SU-DHL-6 (cell line): ENCODE measurements around the gene C20orf144.

Experiments
- H2AFZ ChIP-seq: fragments of 200-600 bp; sonication (generic); 2 replicates; pipeline ENCODE4 v1.6.1; 2014; ENCODE audit warnings: low read depth, mild to moderate bottlenecking, moderate library complexity, mixed read lengths, antibody characterized with exemption, low read length; ENCODE audit not compliant: severe bottlenecking
- H3F3A ChIP-seq: fragments of 200-600 bp; shearing (Covaris generic); 2 replicates; pipeline ENCODE4 v1.6.0; 2016; ENCODE audit warnings: antibody characterized with exemption, mild to moderate bottlenecking; ENCODE audit not compliant: insufficient read depth
- H3K27ac ChIP-seq: fragments of 200-600 bp; sonication (generic); 2 replicates; pipeline ENCODE4 v1.5.1; 2016; ENCODE audit warnings: low read depth, mild to moderate bottlenecking, low read length, moderate library complexity, mixed read lengths
- H3K27me3 ChIP-seq: fragments of 200-600 bp; sonication (generic), shearing (Covaris generic); 2 replicates; pipeline ENCODE4 v1.6.0; 2014; ENCODE audit warnings: mild to moderate bottlenecking, low read length
- H3K36me3 ChIP-seq: fragments of 200-600 bp; sonication (generic); 2 replicates; pipeline ENCODE4 v1.6.1; 2014; ENCODE audit warnings: mild to moderate bottlenecking, low read length, mixed read lengths
- H3K4me2 ChIP-seq: fragments of 300-600, 200-600 bp; shearing (Covaris generic), sonication (generic); 2 replicates; pipeline ENCODE4 v1.6.0; 2014; ENCODE audit warnings: low read length, low read depth, mild to moderate bottlenecking; ENCODE audit not compliant: poor library complexity, severe bottlenecking
- H3K4me3 ChIP-seq: fragments of 200-600 bp; sonication (generic); 2 replicates; pipeline ENCODE4 v1.5.1; 2014; ENCODE audit warnings: antibody characterized with exemption, low read length, mild to moderate bottlenecking, mixed read lengths; ENCODE audit not compliant: insufficient read depth, poor library complexity, severe bottlenecking
- H3K79me2 ChIP-seq: fragments of 200-600 bp; sonication (generic); 2 replicates; pipeline ENCODE4 v1.6.1; 2014; ENCODE audit warnings: mild to moderate bottlenecking, low read length, moderate library complexity; ENCODE audit not compliant: insufficient read depth
- H3K9ac ChIP-seq: fragments of 200-600 bp; sonication (generic); 2 replicates; pipeline ENCODE4 v1.7.0; 2014; ENCODE audit warnings: mild to moderate bottlenecking, low read length
- H3K9me2 ChIP-seq: fragments of 200-600 bp; sonication (generic); replicated peaks from 2 replicates; pipeline ENCODE4 v1.6.1; 2014; ENCODE audit warnings: low read length; ENCODE audit not compliant: insufficient read depth
- H3K9me3 ChIP-seq: fragments of 200-600 bp; sonication (generic); 2 replicates; pipeline ENCODE4 v1.6.1; 2014; ENCODE audit warnings: low read length, mixed read lengths; ENCODE audit not compliant: insufficient read depth
- H4K20me1 ChIP-seq: fragments of 200-600 bp; sonication (generic); 2 replicates; pipeline ENCODE4 v1.6.1; 2014; ENCODE audit warnings: low read depth, mild to moderate bottlenecking, antibody characterized with exemption, low read length, moderate library complexity, mixed read lengths
- EZH2phosphoT487 ChIP-seq: fragments of 200-600 bp; sonication (generic), shearing (Covaris generic); conservative IDR thresholded peaks from 2 replicates; pipeline ENCODE4 v1.6.1; 2018; ENCODE audit warnings: mild to moderate bottlenecking, antibody characterized with exemption, low read length, moderate library complexity, mixed read lengths
- TF ChIP-seq, protein P1 (sequence below): fragments of 200-600 bp; sonication (generic); IDR thresholded peaks from one replicate; pipeline ENCODE4 v1.5.1; 2017; ENCODE audit warnings: antibody characterized with exemption, mild to moderate bottlenecking, low read length, moderate library complexity; ENCODE audit not compliant: insufficient read depth, poor library complexity, severe bottlenecking

Gene C20orf144

DNA sequence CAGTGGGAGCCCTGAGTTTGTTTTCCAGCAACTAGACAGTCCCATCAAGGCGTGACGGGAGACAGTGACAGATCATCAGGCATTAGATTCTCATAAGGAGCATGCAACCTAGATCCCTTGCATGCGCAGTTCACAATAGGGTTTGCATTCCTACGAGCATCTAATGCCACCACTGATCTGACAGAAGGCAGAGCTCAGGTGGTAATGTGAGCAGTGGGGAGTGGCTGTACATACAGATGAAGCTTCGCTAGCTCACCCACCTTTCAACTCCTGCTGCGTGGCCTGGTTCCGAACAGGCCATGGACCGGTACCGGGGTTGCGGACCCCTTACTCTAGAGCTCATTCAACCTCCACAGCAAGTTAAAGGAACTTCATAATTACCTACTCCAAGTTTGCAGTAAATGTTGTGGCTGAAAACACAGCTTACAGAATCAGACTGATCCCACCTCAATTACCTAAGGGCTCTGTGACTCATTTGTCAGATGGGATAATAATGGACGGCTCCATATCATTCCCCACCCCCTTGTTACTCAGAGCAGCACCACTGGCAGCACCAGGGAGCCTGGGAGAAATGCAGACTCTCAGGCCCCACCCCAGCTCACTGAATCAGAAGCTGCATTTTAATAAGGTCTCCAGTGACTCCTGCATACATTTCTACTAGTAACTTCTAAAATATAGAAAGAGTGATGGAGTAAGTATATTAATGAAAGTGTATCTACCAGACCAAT is 42.2 kb downstream of the C20orf144 start:
- no peak overlapping the region for H3K4me2 ChIP-seq
- H3K9me3 ChIP-seq = no peaks in the 10 kb centered on the region
- no peaks in the 10 kb centered on the region for H3K36me3 ChIP-seq
- TF ChIP-seq, protein P1, sequence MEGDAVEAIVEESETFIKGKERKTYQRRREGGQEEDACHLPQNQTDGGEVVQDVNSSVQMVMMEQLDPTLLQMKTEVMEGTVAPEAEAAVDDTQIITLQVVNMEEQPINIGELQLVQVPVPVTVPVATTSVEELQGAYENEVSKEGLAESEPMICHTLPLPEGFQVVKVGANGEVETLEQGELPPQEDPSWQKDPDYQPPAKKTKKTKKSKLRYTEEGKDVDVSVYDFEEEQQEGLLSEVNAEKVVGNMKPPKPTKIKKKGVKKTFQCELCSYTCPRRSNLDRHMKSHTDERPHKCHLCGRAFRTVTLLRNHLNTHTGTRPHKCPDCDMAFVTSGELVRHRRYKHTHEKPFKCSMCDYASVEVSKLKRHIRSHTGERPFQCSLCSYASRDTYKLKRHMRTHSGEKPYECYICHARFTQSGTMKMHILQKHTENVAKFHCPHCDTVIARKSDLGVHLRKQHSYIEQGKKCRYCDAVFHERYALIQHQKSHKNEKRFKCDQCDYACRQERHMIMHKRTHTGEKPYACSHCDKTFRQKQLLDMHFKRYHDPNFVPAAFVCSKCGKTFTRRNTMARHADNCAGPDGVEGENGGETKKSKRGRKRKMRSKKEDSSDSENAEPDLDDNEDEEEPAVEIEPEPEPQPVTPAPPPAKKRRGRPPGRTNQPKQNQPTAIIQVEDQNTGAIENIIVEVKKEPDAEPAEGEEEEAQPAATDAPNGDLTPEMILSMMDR = no peak
- TF ChIP-seq EZH2phosphoT487 = no peak
- peaks cover 4% of the 10 kb centered on the region; the same call in 1 of the 2 replicates for H3F3A ChIP-seq
- no peak overlapping the region for H3K9ac ChIP-seq
- no peaks in the 10 kb centered on the region for H3K79me2 ChIP-seq
- H3K9me2 ChIP-seq = no peaks in the 10 kb centered on the region
- H4K20me1 ChIP-seq = no peaks in the 10 kb centered on the region
- H2AFZ ChIP-seq = no peak overlapping the region
- H3K27ac ChIP-seq = no peak overlapping the region
- H3K27me3 ChIP-seq = no peaks in the 10 kb centered on the region
- no peak overlapping the region for H3K4me3 ChIP-seq

DNA sequence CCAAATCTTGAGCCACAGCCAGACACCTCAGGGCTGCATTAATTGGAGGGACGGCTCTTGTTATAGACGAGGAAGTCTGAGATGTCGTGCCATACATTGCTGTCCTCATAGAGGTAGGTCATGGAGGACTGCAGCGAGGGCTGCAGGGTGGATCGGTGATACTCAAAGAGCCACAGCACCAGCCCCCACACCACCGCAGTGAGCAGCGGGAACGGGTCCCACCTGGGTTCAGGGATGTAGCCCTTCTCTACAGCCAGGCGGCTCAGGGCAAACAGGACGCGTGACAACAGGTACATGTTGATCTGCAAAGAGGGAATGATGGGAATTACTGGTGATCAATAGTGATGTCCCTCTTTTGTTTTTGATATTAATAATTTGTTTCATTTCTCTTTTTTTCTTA is 45.5 kb downstream of the C20orf144 start:
- no peak for TF ChIP-seq EZH2phosphoT487
- Histone ChIP-seq H3K79me2 (no peaks in the 10 kb centered on the region), H3F3A (peaks cover 5% of the 10 kb centered on the region; the same call in 1 of the 2 replicates), H4K20me1 (no peaks in the 10 kb centered on the region), H3K27me3 (no peaks in the 10 kb centered on the region), H2AFZ (no peak overlapping the region), H3K4me3 (no peak overlapping the region), H3K9me3 (no peaks in the 10 kb centered on the region), H3K9ac (no peak overlapping the region), H3K36me3 (no peaks in the 10 kb centered on the region), H3K9me2 (no peaks in the 10 kb centered on the region), H3K4me2 (no peak overlapping the region), H3K27ac (no peak overlapping the region)

DNA sequence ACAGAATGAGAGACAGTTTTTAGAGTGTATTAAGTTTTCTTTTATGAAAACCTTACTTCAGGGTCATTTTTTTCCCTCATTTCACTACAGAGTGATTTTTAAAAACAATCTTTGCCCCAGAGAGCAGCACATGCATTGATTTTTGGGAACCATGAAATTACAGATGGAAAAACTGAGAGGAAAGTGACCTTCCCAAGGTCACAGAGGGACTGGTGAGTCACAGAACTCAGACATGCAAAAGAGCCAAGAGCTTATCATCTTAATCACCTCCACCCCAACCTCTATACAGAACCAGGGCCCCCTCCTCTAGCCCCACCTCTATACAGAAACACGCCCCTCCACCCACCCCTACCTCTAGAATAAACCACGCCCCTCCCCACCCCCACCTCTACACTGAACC is 47.3 kb downstream of the C20orf144 start:
- no peaks in the 10 kb centered on the region for H3K36me3 ChIP-seq
- no peak overlapping the region for H3K4me3 ChIP-seq
- H3K79me2 ChIP-seq = no peaks in the 10 kb centered on the region
- no peaks in the 10 kb centered on the region for H3K27me3 ChIP-seq
- 0 out of 2 replicates have a peak overlapping the region, but pooled peaks have one; percentile 35 for H3K27ac ChIP-seq
- H3K4me2 ChIP-seq = no peak overlapping the region
- TF ChIP-seq, protein P1 = no peak
- TF ChIP-seq EZH2phosphoT487 = no peak
- H4K20me1 ChIP-seq = no peaks in the 10 kb centered on the region
- H3K9ac ChIP-seq = no peak overlapping the region
- H3K9me3 ChIP-seq = no peaks in the 10 kb centered on the region
- no peak overlapping the region for H2AFZ ChIP-seq
- H3F3A ChIP-seq = peaks cover 5% of the 10 kb centered on the region; the same call in 1 of the 2 replicates
- H3K9me2 ChIP-seq = no peaks in the 10 kb centered on the region

DNA sequence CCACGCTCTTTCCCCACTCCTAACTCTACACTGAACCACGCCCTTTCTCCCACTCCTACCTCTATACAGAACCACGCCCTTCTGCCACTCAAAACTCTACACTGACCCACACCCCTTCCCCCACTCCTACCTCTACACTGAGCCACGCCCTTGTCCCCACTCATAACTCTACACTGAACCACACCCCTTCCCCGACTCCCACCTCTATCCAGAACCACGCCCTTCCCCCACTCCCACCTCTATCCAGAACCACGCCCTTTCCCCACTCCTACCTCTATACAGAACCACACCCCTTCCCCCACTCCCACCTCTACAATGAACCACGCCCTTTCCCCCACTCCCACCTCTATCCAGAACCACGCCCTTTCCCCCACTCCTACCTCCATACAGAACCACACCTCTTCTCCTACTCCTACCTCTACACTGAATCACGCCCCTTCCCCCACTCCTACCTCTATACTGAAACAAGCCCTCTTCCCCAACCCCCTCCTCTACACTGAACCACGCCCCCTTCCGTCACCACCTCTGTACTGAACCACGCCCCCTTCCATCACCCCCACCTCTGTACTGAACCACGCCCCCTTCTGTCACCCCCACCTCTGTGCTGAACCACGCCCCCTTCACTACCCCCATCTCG is 47.9 kb downstream of the C20orf144 start:
- TF ChIP-seq EZH2phosphoT487 = no peak
- TF ChIP-seq, protein P1 = no peak
- Histone ChIP-seq H3F3A (peaks cover 5% of the 10 kb centered on the region; the same call in 1 of the 2 replicates), H4K20me1 (no peaks in the 10 kb centered on the region), H3K36me3 (no peaks in the 10 kb centered on the region), H3K4me2 (no peak overlapping the region), H3K27me3 (no peaks in the 10 kb centered on the region), H3K9ac (no peak overlapping the region), H3K9me3 (no peaks in the 10 kb centered on the region), H3K79me2 (no peaks in the 10 kb centered on the region), H3K27ac (no peak overlapping the region), H3K4me3 (no peak overlapping the region), H2AFZ (no peak overlapping the region), H3K9me2 (no peaks in the 10 kb centered on the region)
